Anterior cingulate cortex (tissue), 58 donors: ENCODE measurements around the gene OR3A3.
"Not testable (repeated sequence)": the region's sequence is repeated elsewhere in the genome, so short reads cannot be mapped to it uniquely, and the experiment has no call there.

Experiments
- DNase-seq, 58 donors: peaks; one replicate each; lab custom pipeline; 2025; lab: John Stamatoyannopoulos, UW

OR3A3 gene

DNA sequence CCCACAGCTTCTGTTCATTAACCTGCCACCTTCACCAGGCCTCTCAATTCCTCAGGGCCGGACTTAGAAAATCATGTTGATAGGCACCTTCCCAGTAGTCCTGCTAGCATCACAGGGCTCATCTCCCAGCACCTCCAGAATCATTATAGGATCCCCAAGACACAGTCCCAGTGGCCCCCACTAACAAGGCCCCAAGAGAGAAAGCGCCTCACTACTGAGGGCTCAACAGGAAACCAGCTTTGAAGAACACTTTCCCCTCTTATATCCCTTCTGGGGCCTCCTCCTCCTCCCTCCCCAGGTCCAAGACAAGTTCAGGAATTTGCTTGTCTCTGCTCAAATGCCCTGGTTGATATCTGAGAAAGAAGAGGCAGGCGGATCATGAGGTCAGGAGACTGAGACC is at the start of gene OR3A3:
Gene OR3A3 (plus strand): TSS at position 301 of the 400 bp plus-strand sequence.
- no peak for DNase-seq

DNA sequence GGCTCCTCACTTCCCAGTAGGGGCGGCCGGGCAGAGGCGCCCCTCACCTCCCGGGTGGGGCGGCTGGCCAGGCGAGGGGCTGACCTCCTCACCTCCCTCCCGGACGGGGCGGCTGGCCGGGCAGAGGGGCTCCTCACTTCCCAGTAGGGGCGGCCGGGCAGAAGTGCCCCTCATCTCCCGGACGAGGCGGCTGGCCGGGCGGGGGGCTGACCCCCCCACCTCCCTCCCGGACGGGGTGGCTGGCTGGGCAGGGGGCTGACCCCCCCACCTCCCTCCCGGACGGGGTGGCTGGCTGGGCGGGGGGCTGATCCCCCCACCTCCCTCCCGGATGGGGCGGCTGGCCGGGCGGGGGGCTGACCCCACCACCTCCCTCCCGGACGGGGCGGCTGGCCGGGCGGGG is 40.0 kb upstream of the OR3A3 start:
- DNase-seq, result not testable (repeated sequence)

DNA sequence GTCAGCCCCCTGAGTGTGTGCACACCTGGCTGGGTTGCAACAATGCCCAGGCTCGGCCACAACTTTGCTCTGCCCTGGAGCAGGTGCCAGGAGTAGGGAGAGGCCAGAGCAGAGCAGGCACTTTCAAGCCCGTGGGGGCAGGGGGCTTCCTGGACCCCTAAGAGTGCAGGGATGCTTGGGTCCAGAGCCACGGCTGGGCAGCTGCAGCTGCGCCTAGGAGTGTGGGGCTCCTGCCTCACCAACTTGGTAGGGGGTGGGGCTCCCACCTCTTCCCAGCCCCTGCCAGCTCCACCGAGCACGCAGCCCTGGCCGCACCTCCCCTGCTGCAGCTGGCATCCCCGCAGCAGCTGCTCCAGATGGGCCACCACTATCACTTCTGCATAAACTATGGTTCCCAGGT is 32.8 kb upstream of the OR3A3 start:
- no peak for DNase-seq

DNA sequence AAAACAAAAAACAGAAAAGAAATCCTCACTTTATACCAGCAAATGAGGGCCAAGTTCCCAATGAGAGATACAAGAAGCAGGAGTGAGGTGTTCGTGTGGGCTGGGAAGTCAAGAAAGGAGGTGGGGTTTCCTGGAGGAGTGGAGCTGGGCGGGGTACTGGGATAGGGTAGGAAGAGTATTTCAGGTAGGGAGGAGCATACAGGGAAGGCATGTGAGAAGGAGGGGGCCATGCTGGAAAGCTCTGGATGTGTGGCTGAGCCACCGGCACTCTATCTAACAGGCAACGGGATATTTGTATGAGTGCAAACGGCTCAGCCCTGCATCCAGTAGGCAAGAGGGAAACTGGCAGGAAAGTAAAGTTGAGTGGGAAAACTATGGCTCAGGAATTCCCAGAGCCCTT is 29.2 kb upstream of the OR3A3 start:
- DNase-seq, result no peak

DNA sequence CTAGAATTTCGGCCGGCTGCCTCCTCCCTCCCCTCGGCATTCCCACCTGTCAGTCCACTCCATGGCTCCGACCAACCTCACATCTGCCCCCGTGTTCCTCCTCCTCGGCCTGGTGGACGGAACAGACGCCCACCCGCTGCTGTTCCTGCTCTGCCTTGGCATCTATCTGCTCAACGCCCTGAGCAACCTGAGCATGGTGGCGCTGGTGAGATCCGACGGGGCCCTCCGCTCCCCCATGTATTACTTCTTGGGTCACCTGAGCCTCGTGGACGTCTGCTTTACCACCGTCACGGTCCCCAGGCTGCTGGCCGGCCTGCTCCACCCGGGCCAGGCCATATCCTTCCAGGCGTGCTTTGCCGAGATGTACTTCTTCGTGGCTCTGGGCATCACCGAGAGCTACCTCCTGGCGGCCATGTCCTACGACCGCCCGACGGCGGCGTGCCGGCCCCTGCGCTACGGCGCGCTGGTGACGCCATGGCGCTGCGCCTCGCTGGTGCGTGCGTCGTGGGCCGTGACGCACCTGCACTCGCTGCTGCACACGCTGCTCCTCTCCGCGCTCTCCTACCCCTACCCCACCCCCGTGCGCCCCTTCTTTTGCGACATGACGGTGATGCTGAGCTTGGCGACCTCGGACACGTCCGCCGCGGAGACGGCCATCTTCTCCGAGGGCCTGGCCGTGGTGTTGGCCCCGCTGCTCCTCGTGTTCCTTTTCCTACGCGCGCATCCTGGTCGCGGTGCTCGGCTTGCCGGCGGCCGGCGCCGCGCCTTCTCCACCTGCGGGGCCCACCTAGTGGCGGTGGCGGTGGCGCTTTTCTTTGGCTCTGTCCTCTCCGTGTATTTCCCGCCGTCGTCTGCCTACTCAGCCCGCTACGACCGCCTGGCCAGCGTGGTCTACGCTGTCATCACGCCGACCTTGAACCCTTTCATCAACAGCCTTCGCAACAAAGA is 25.0 kb upstream of the OR3A3 start, which contains the start of gene OR3A2:
Gene OR3A2 (minus strand): TSS at position 440 of the 948 bp plus-strand sequence.
- DNase-seq, result peak in 1 of 58 donors; percentile 4

DNA sequence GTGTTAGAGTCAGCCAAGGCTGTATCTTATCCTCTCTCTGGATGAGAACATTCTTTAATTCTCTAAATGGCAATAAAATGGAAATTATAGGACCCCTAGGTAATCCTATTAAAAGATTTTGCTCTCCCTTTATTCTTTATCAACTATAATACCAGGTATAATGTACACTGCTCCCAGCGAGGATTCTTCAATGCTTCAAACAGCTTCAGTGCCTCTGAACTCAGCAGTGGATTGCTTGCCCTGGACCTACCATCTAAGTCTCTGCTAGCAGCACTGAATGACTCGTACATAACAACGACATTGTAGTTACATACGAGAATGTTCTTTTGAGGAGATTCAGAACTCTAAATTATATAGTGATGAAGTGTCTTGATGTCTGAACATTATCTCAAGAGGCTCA is 21.4 kb upstream of the OR3A3 start:
- DNase-seq, result no peak

DNA sequence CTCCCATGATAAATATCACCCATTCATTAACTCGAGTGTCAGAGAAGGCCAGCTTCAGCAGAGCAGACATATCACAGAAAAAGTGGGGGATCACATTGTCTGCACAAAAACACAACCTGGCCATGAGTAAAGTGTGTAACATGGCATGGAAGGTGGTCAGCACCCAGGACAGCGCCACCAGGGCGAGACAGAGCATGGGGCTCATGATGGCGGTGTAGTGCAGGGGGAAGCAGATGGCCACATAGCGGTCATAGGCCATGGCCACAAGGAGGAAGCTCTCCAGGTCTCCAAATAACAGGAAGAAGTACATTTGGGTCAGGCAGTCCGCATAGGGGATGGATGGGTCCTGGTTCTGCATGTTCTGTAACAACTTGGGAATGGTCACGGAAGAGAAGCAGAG is 13.4 kb upstream of the OR3A3 start:
- not testable (repeated sequence) for DNase-seq

DNA sequence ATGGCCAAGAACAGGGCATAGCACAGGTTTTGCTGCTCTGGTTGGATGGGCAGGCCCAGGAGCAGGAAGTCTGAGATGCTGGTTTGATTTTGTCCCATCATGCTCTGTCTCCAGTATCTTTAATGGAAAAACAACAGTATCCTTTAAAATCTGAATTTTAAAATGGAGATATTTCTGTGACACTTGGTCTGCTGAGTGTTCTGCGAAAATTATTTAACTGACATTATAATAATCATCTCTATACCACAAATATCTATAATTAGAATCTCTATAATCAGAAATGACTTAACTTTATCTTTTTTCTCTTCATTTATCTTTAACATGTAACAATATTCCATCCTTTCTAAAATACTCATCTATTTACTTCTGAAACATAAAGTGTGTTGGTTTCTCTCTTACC is 12.9 kb upstream of the OR3A3 start, which contains the start of gene OR1E1:
Gene OR1E1 (minus strand): TSS at position 101 of the 400 bp plus-strand sequence. CDS start 0 bp downstream, at position 101.
- no peak for DNase-seq

DNA sequence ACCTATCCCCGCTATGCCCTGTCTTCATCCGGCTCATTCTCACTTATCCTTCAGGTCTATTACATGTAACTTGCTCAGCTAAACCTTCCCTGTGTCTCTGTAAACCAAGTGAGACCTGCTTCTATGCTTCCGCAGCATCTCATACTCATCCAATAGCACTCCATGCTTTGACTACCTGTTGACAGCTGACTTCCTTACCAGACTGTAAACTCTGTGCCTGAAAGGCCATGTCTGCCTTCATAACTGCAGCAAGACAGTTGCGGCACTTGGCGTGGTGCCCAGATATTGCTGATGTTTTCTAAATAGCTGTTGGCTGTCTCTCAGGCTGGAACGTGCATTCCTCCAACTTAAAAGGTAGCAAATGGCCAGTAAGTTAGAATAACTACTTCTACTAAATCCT is 11.1 kb upstream of the OR3A3 start:
- no peak for DNase-seq

DNA sequence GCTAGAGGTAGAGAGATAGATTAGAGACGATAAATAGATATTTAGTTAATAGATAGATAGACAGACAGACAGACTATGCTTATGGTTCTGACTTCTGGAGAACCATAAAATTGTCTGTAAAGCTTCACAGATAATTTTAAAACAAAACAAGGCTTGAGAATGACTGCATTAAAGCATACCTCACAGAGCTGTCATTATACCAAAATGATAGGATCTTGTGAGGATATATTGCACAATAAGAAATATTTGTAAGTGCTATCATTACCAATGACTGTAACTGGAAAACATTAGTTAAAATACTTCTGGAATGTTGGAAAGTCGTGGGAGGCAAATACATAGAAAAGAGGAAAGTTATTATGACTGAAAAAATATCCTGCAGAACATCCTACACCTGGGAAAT is 9.4 kb upstream of the OR3A3 start:
- no peak for DNase-seq

DNA sequence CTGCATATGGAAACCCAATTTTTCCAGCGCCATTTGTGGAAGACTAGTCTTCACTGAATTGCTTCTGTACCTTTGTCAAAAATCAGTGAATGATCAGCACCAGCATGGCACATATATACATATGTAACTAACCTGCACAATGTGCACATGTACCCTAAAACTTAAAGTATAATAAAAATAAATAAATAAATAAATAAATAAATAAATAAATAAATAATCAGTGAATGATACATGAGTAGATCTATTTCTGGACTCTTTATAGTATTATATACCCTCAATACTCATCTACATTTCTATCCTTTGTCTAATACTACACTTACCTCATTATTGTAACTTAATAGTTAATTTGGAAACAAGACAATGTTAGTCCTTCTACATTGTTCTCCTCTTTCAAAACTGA is 7.3 kb upstream of the OR3A3 start:
- not testable (repeated sequence) for DNase-seq

DNA sequence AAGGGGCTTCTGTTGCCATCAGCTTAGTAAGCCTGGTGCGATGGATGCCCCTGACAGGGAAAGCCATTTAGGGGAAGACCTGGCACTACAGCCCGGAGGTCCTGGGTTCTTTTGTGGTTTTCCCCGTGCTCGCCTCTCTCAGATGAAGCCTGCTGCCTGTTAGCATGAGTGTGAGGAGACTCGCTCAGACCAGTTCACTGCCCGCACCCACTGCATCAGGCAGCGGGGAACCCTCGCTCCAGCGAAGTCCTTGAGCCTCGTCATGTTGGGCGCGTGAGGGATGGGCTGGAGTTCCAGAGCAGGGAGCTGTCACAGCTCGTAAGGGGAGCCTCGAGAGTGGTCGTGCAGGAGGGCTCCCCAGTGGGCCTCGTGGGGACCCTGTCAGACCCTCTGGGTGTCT is 1.0 kb downstream of the OR3A3 start:
- DNase-seq, result not testable (repeated sequence)

DNA sequence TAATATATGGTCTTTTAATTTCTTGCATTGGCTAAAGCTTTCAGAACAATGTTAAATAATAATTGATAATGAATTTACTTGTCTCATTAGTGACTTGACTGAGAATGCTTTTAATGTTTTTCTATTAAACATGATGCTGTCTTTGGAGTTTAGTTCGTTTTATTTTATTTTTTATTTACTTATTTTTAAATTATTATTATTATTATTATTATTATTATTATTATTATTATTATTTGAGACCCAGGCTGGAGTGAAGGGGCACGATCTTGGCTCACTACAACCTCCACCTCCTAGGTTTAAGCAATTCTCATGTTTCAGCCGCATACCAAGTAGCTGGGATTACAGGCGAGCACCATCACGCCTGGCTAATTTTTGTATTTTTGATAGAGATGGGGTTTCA is 4.4 kb downstream of the OR3A3 start:
- DNase-seq, result no peak

DNA sequence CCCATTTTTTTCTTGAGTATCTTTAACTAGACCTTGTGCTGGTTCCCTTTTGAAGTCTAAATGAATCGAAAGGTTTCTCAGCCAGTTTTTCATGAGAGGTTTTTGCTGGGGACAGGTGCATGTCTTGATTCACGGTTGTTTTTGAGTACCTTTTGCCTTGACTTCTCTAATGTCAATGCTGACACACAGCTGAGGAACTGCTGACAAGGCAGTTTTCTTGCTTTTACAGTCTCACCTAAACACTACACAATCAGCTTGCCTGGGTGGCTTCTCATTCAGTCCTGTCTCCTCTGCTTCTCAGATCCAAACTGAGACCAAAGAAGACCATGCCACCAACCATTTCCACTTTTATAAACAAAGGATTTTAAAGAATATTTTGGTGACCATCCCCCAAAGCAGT is 7.1 kb downstream of the OR3A3 start:
- DNase-seq, result no peak

DNA sequence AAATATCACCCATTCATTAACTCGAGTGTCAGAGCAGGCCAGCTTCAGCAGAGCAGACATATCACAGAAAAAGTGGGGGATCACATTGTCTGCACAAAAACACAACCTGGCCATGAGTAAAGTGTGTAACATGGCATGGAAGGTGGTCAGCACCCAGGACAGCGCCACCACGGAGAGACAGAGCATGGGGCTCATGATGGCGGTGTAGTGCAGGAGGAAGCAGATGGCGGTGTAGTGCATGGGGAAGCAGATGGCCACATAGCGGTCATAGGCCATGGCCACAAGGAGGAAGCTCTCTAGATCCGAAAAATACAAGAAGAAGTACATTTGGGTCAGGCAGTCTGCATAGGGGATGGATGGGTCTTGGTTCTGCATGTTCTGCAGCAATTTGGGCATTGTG is 22.0 kb downstream of the OR3A3 start:
- DNase-seq, result peak in 5 of 58 donors; percentile 1 to 28 (median 2)

DNA sequence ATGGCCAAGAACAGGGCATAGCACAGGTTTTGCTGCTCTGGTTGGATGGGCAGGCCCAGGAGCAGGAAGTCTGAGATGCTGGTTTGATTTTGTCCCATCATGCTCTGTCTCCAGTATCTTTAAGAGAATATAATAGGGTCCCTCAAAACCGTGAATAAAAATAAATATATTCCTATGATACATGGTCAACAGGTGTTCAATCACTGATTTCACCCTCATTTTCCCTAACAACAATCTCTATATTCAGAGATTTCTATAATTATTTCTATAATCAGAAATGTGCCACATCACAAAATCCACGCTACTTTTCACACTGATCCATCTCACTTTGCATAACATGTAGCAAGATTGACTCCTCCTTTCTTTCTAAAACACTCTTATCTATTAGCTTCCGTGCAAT is 22.6 kb downstream of the OR3A3 start, which contains the start of gene OR1E2:
Gene OR1E2 (minus strand): TSS at position 101 of the 400 bp plus-strand sequence. CDS start 0 bp downstream, at position 101.
- DNase-seq, result no peak

DNA sequence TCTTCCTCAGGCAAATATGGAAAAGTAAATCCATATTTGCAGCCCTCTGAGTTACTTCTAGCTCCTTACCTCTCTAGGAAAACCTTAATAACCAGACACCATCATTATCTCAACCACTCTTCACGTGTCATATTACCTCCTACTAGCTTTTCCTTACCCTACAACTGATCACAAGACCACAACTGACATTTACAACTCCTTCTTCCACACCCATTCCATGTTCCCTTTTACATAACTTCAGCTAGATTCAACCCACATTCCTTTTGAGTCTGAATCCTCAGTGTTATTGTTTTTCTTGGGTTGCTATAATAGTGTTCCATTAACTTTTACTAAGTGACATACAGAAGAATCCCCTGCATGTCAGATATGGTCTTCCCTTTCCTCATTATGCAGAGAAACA is 27.2 kb downstream of the OR3A3 start:
- DNase-seq, result no peak

DNA sequence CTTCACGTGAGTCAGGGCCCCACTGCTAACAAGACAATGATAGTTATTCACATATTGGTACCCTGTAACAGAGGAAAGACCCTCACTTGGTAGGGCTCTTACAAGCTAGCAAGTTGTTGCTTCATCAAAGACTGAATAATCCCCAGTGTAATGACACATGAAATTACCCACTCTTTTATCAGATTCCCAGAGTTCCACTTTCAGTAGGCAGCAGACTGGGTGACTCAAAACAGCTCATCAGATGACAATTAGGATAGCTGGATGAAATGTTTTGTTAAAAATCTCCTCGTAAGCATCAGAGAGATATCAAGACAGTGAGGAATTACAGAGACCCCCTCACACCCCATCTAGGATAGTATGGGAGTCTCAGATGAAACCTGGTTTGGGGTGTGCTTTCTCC is 29.3 kb downstream of the OR3A3 start:
- DNase-seq, result no peak

DNA sequence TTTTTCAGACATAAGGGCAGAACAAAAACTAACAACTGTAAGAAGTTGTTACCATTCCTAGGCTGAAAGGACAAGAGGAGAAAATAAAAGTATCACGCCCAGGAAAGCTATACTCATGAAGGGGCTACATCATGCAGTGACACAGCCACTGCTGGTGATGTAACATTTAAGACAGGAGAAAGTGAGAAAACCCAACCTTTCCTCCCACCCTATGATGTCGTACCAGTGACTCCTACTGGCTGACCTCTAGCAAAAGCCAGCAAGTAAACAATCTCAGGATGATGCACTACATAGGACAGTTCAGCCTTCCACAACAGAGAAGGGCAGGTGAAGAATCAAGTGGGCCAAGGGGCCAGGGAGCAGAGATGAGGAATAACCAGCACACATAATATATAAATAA is 36.5 kb downstream of the OR3A3 start:
- peak in 1 of 58 donors; percentile 0 for DNase-seq

DNA sequence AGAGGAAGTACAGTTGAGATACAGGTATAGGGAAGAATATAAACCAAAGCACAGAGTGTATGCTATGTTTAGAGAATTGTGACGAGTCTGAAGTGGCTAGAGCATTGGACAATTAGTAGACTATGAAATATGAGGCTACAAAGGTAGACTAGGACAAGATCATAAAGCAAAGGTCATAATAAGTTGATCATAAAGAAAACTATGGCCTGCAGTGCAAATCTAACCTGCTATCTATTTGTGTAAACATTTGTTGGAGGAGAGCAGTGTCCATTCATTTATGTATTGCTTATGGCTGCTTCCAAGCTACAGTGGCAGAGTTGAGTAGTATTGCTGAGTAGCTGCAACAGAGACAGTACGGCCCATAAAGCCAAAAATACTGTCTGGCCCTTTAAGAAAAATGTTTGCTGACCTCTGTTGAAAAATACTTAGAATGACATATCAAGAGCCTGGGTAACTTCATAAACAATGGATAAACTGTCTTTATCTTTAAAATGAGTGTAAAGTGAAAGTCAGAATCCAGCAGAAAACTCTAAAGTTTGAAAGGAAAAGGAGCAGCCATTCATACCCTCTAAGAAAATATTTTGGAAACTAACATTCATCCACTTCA is 37.0 kb downstream of the OR3A3 start:
- no peak for DNase-seq

DNA sequence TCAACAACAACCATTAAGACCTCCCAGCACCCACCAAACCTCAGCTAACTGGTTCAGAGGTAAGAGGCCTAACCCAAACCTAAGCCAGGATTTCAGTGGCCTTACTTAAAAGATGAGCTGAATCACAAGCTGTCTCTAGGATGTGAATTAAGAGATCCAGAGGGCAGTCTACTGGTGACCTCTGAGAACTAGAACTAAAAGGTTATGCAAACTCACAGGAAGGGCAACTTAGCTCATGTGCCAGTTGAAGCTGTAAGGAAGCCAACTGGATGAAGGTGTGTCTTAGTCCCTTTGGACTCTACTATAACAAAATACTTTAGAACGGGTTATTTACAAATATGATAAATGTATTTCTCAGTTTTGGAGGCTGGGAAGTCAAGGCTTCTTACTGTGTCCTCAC is 55.2 kb downstream of the OR3A3 start:
- DNase-seq, result not testable (repeated sequence)

DNA sequence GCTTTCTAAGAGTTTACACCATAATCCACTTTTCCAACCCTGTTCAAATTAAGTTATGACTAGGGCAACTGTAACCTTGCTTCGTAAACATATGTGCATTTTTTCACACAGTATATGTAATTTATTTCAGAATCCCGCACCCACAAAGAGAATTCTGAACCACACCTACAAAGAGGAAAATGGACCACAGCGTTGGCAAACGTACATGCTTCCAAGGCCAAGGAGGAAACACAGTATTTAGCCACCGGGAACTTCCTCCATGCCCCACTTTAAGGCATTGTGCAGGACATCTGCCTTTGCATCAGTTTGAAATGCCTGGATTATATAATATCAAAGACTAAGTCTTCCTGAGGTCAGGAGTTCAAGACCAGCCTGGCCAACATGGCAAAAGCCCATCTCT is 58.4 kb downstream of the OR3A3 start:
- no peak for DNase-seq
